Dedifferentiated amniotic fluid mesenchymal stem cell (primary cell): ENCODE data around the gene LRP3.

Experiments used
- DNase-seq: peaks from one replicate; pipeline ENCODE4 v3.0.0-alpha.2; 2016; ENCODE audit errors: extremely low spot score

Gene LRP3

GRCh38 chr19:33252971-33253370 is 58.8 kb downstream of the LRP3 start:
- DNase-seq: no peak

- no peak for DNase-seq
These were observed 60.2 kb downstream of the LRP3 start for GRCh38 chr19:33254245-33254824.

GRCh38 chr19:33255781-33256180 is 61.7 kb downstream of the LRP3 start:
- no peak for DNase-seq

GRCh38 chr19:33256261-33256660 is 62.1 kb downstream of the LRP3 start:
- DNase-seq: no peak

- DNase-seq: no peak
These were observed 63.7 kb downstream of the LRP3 start for GRCh38 chr19:33257828-33258227.
